Fibroblast of lung (primary cell): ENCODE results near the gene FAM184A.

Experiments
- EZH2 ChIP-seq: IDR thresholded peaks from 2 replicates; pipeline ENCODE4 v1.5.1; 2012; ENCODE audit warnings: low read length, control low read depth, mild to moderate bottlenecking; ENCODE audit errors: missing control alignments
- TF ChIP-seq, protein P1 (sequence below), 2 donors: IDR thresholded peaks in 1 of 2; conservative IDR thresholded peaks in 1 of 2; 1 replicate in 1 of 2; 2 replicates in 1 of 2; pipeline ENCODE4 v1.5.1; 2011 to 2012; ENCODE audit warnings: low read length in 2 of 2, control low read depth in 1 of 2, inconsistent platforms in 1 of 2, low read depth in 1 of 2, mild to moderate bottlenecking in 1 of 2

DNA sequence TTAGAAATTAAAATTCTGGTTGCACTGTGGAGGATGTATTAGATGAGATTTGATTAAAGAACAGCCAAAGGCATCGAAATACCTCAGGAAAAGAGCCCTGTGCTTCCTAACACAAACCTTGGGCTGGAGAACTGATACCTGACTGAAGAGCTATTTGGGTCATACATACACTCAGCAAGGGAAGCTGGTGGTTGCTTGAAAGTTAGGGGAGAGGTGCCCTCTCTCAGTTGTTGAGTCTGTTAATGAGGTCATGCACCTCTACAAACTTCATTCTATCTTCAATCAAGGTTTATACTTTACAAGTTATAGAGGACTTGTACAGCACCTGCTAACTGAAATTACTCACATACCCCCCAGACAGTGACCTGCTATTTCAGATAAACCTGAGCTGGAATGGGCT, 25.5 kb downstream of the FAM184A start:
- TF ChIP-seq, protein P1, sequence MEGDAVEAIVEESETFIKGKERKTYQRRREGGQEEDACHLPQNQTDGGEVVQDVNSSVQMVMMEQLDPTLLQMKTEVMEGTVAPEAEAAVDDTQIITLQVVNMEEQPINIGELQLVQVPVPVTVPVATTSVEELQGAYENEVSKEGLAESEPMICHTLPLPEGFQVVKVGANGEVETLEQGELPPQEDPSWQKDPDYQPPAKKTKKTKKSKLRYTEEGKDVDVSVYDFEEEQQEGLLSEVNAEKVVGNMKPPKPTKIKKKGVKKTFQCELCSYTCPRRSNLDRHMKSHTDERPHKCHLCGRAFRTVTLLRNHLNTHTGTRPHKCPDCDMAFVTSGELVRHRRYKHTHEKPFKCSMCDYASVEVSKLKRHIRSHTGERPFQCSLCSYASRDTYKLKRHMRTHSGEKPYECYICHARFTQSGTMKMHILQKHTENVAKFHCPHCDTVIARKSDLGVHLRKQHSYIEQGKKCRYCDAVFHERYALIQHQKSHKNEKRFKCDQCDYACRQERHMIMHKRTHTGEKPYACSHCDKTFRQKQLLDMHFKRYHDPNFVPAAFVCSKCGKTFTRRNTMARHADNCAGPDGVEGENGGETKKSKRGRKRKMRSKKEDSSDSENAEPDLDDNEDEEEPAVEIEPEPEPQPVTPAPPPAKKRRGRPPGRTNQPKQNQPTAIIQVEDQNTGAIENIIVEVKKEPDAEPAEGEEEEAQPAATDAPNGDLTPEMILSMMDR (conservative IDR thresholded peaks at IDR 0.05 in 1 of 2, IDR thresholded peaks at IDR 0.05 in 1 of 2; ENCODE audit: low read depth in 1 of 2, low read length in 2 of 2) = no peak
- TF ChIP-seq EZH2 = no peak
